GM21619 (cell line): ENCODE results near the gene ABLIM3.
A peak's percentile ranks its signal among the peaks of the same experiment; 100 is the strongest.
"Not testable (repeated sequence)": the region's sequence is repeated elsewhere in the genome, so short reads cannot be mapped to it uniquely, and the experiment has no call there.

ENCODE experiments used
- ATAC-seq: cut with Tn5 transposase; IDR thresholded peaks from one replicate; pipeline ENCODE4 v1.9.1; 2021; ENCODE audit not compliant: unreplicated experiment

The ABLIM3 gene

GRCh38 chr5:149251546-149251945, 110.3 kb downstream of the ABLIM3 start:
- ATAC-seq = no peak

- no peak for ATAC-seq
Observed at GRCh38 chr5:149254506-149254905, 113.2 kb downstream of the ABLIM3 start.

DNA sequence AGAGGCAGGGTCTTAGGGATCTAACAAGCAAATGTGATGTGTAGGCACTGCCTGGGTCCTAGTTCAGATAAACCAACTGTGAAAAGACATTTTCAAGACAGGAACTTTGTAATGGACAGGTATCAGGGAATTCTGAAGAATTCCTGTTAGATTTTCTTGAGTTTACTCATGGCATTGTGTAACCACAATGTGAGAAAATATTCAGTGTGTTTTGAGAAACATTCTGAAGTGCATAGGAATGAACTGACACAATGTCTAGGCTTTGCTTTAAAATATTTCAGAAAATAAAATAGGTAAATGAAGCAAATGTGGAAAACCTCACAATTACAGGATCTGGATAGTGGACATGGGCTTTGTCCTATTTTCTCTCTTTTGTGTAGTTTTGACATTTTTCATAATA, 115.2 kb downstream of the ABLIM3 start:
- ATAC-seq = no peak

- ATAC-seq = no peak
Observed at GRCh38 chr5:149257131-149257530, 115.8 kb downstream of the ABLIM3 start.

DNA sequence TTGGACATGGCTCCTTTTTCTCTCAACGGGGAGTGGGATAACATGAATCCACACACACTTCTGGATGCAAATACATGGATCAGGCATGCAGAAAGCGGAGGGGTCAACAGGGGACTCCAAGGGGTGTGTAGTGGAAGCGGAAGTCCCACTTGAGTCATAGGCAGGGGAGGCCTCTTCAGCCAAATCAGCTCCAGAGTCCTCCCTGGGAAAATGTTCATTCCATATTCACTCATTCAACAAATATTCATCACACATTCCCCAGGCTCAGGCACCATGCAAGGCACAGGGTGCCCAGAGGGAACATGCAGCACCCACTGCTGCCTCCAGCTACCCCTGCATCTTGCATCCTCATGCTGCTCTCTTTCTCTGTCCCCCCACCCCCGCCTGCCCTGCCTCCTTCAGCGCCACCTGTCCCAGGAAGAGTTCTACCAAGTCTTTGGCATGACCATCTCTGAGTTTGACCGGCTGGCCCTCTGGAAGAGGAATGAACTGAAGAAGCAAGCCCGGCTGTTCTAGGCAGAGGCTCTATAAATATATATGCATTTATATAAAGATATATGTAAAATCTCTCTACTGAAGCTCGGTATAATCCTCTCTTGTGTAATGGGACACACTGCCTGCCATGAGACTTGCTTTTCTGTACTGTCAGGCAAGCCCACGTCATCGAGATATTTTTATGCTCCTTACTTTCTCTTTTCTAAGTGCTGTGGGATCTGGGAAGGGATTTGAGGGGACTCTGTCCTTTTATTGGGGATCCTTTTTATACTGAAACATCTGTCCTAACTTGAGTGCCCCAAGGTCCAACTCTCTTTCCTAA, 116.8 kb downstream of the ABLIM3 start:
- ATAC-seq = no peak

DNA sequence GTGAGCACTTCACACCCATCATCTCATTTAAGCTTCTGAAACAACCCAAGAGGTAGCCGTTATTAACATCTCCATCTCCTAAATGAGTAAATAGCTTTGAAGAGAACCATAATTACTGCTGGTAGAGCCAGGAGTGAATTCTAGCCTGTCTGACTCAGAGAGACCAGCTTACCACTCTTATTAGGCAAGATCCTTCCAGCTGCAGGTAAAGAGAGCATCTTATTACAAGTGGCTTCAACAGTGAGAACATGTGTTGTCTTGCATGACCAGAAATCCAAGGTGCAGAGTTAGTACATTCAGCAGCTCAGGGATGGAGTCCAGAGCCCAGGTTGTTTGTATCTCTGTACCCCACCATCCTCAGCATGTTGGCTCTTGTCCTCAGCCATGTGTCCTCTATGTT, 119.5 kb downstream of the ABLIM3 start:
- ATAC-seq = no peak

DNA sequence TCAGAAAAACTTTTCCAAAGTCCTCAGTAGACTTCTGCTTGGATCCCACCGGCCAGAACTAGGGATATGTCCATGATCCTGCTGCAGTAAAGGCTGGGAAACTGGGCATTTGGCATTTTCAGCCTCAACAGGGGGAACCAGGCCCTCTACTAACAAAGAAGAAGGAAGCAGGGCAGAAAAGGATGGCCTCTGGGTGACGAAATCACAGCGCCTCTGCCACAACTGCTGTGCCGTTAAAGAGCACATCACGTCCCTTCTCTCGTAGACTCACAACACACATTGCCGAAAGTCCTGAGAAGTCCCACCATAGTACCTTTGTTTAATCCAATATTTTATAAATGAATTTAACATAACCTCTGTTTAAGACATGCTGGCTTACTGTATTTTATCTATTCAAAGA, 120.0 kb downstream of the ABLIM3 start:
- ATAC-seq = no peak

DNA sequence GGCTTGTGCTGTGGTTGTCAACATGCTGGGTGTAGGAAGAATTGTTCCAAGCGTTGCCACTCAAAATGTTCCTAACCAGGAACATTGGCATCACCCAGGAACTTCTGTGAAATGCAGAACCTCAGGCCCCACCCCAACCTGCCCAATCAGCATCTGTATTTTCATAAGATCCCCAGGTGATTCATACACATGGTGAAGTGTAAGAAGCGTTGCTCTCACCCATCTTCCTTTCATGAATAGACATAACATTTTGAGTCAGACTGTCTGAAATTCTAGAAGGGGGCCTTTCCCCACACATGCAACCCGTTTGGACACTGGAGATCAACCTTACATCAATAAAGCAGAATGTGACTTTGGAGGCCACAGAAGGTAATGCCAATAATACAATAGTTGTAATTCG, 121.0 kb downstream of the ABLIM3 start:
- ATAC-seq = no peak

GRCh38 chr5:149264439-149265067, 123.3 kb downstream of the ABLIM3 start:
- ATAC-seq = peak; percentile 90

- no peak for ATAC-seq
Observed at GRCh38 chr5:149265068-149265465, 123.8 kb downstream of the ABLIM3 start.

DNA sequence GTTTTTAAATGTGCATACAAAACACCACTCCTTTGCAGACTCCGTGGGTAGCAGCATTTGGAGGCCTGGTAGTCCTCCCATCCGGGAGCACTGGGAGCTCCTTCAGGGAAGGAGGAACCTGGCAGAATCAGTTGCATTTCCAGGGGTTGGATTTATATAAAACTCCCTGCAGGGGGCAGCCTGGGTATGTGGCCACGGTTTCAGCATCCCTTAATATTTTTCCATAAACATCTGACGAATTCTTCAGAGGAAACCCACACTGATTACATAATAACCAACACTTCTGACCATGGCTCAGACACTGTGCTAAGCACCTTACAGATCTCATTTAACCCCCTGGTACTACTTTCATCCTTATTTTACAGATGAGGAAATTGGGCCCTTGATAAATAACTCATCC, 124.3 kb downstream of the ABLIM3 start:
- ATAC-seq = no peak

GRCh38 chr5:149267241-149267973, 126.1 kb downstream of the ABLIM3 start:
- ATAC-seq = no peak

DNA sequence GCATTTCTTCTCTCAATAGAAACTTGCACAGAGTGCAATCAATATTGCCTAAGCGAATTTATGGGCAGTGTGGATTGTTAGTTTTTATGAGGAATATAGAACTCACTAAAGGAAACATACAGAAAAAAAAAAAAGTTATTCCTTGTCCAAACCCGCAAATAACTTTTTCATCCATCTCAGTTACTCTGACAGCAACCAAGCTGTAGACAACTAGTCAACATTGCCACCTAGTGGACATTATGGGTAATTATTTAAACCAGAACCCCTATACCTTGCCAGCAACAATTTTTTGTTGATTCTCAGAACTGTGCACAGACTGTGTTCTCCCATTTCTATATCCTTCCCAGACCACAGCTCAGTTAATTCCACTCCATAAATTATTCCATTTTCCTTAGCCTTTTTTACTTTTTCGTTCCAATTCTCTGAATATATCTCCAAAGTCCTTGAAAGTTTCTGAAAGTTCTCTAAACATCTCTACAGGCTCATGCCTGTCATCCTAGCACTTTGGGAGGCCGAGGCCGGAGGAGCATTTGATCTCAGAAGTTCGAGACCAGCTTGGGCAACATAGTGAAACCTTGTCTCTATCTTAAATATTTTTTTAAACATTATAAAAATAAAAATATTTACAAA, 127.8 kb downstream of the ABLIM3 start:
- ATAC-seq = no peak

DNA sequence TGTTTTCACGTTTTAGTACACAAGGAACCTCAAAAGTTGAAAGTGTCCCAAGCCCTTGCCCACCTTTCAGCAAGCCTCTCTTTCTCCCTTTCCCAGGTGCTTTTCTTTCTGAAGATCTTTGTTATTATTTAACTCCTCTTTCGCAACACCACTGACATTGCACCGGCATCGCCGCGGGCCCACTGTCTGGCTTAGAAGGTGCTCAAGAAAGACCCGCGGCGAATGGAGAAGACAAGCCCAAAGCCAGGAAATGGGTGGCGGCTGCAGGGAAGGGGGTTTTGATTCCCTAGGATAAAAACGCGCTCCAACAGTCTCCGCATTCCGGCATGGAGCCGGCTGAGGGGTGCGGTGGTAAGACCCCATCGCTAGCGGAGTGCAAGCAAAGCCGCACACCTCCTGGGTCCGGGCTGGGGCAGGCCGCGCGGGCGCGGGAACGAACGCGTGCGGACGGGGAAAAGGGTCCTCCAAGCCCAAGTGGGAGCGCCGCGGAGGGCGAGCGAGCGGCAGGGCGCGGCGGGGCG, 130.0 kb downstream of the ABLIM3 start:
- ATAC-seq = no peak

- ATAC-seq = no peak
Observed at GRCh38 chr5:149271716-149272563, 130.6 kb downstream of the ABLIM3 start, which contains the start of gene AFAP1L1. Gene AFAP1L1 (plus strand): TSS chr5:149271859. CDS start chr5:149271969, 110 bp downstream.

- ATAC-seq = not testable (repeated sequence)
Observed at GRCh38 chr5:149272781-149273180, 131.5 kb downstream of the ABLIM3 start.

DNA sequence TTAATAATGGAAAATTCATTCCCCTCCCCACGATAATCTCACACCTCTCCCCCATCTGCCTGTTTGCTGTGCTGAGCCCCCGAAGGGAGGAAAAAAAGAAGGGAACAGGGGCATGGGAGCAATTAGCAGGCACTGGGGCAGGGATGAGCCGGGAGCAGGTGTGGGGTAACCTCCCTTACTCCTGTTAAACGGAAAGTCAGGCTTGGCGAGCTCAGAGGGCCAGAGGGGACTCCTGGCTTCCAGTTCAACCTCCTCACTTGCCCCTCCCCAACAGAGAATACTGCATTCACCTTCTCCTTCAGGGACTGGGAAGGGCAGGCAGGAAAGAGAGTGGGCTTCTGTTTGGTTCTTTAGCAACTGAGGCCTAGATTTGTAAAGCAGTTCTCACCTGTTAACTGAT, 131.9 kb downstream of the ABLIM3 start:
- ATAC-seq = no peak

- ATAC-seq = no peak
Observed at GRCh38 chr5:149273950-149274349, 132.7 kb downstream of the ABLIM3 start.

GRCh38 chr5:149274939-149275338, 133.6 kb downstream of the ABLIM3 start:
- no peak for ATAC-seq

DNA sequence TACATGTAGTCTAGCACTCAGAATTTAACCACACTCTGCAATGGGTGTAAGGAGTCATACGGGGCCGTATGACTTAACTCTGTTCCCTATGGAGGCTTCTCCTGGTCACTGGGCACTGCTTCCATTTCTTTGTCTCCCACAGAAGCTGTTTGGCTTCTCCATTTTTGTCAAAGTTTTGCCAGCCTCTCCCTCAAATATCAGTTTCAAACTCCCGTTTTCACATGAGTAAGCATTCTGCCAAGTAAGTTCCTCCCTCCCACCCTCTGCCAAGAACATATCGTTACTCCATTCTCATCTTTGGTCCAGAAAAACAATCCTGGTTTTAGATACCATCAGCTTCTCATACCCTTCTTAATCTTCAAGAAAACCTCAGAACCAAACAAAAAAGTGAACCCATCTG, 136.5 kb downstream of the ABLIM3 start:
- ATAC-seq = no peak
